ENCODE measurements around the gene EPAS1.

DNA sequence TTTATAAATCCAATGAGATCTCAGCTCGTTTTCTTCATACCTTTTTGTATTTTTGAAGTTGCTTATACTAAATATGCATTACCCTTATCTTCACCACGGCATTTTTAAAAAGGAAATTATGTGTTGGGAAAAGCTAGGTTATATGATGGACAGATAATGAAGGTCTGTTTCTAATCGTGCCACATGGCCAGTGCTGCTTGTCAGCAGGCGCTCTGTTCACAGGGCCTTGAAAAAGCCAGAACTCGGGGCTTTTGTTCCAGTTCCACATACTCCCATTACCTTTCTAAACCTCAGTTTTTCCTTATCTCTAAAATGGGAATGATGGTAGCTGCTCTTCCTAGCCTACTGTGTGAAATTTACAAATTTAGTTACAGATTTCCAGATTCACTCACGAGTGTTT lies 42.0 kb downstream of the EPAS1 start:
- TF ChIP-seq POLR2A (IDR thresholded peaks at IDR 0.05) (no peak), CTCF (IDR thresholded peaks at IDR 0.05) (no peak), EP300 (IDR thresholded peaks at IDR 0.05) (no peak), POLR2AphosphoS5 (IDR thresholded peaks at IDR 0.05) (no peak)
